ENCODE measurements around the gene ADCK2.

DNA sequence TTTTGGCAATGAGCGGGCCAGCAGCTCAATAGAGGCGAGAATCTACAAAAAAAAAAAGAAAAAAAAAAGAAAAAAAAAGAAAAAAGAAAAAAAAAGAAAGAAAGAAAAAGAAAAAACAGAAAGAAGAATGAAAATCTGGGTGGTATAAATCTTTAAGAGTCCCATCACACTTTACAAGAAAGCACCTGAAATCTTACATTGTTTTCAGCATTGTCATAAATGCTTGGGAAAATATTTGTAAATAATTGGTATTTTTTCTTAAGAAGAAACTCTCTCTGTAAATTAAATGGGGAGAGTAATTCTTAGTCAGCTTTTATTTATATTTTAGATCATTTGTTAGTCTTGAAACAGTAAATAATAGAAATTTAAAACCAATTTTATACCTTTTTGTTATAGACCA lies 62.0 kb downstream of the ADCK2 start:
- TF ChIP-seq GATA2 (IDR thresholded peaks at IDR 0.05; ENCODE audit: low read depth, low read length) = no peak
- TF ChIP-seq GATA3 (IDR thresholded peaks at IDR 0.05; ENCODE audit: low read depth, low read length) = no peak
